ENCODE measurements around the gene TMEM108.
A peak's percentile ranks its signal among the peaks of the same experiment; 100 is the strongest.

Gene TMEM108

GRCh38 chr3:133428552-133428951, 390.4 kb downstream of the TMEM108 start:
- no peak for DNase-seq

GRCh38 chr3:133429063-133429462, 390.9 kb downstream of the TMEM108 start:
- DNase-seq, result no peak

GRCh38 chr3:133439563-133439962, 401.4 kb downstream of the TMEM108 start:
- DNase-seq, result no peak

GRCh38 chr3:133440652-133441051, 402.5 kb downstream of the TMEM108 start:
- no peak for DNase-seq

- DNase-seq, result no peak
These were observed 403.7 kb downstream of the TMEM108 start for GRCh38 chr3:133441867-133442270.

- DNase-seq, result no peak
These were observed 404.3 kb downstream of the TMEM108 start for GRCh38 chr3:133442518-133442917.

GRCh38 chr3:133443649-133444422, 405.6 kb downstream of the TMEM108 start:
- peak; percentile 39 for DNase-seq

GRCh38 chr3:133444423-133444774, 406.2 kb downstream of the TMEM108 start:
- DNase-seq, result no peak

GRCh38 chr3:133445108-133445507, 406.9 kb downstream of the TMEM108 start:
- DNase-seq, result no peak

Data from fibroblast of skin of scalp (primary cell).